Loucy (cell line): ENCODE data around the gene LGR4.
"Not testable (repeated sequence)": the region's sequence is repeated elsewhere in the genome, so short reads cannot be mapped to it uniquely, and the experiment has no call there.

Experiments
- H2AFZ ChIP-seq: fragments of 200-600 bp; sonication (generic); 2 replicates; pipeline ENCODE4 v1.6.0; 2016; ENCODE audit warnings: antibody characterized with exemption, mild to moderate bottlenecking, low read length, moderate library complexity
- H3F3A ChIP-seq: fragments of 200-600 bp; 2 replicates; pipeline ENCODE4 v1.6.0; 2016; ENCODE audit warnings: antibody characterized with exemption, low read depth, mild to moderate bottlenecking
- H3K27me3 ChIP-seq: fragments of 200-600 bp; sonication (generic); 2 replicates; pipeline ENCODE4 v1.6.1; 2014; ENCODE audit warnings: low read length, mild to moderate bottlenecking; ENCODE audit not compliant: insufficient read depth, poor library complexity, severe bottlenecking
- H3K36me3 ChIP-seq: fragments of 200-600 bp; sonication (generic); 2 replicates; pipeline ENCODE4 v1.6.1; 2016; ENCODE audit warnings: low read length; ENCODE audit not compliant: insufficient read depth
- H3K4me1 ChIP-seq: fragments of 200-600 bp; sonication (generic); 2 replicates; pipeline ENCODE4 v1.5.1; 2014; ENCODE audit warnings: low read length, mild to moderate bottlenecking; ENCODE audit not compliant: insufficient read depth, poor library complexity, severe bottlenecking
- H3K4me2 ChIP-seq: fragments of 200-600 bp; sonication (generic); 2 replicates; pipeline ENCODE4 v1.6.0; 2014; ENCODE audit warnings: antibody characterized with exemption, low read length, low read depth, mild to moderate bottlenecking; ENCODE audit not compliant: poor library complexity, severe bottlenecking
- H3K4me3 ChIP-seq: fragments of 200-600 bp; sonication (generic); 2 replicates; pipeline ENCODE4 v1.5.1; 2014; ENCODE audit warnings: low read length, mild to moderate bottlenecking, mixed read lengths; ENCODE audit not compliant: poor library complexity, severe bottlenecking
- H3K79me2 ChIP-seq: fragments of 200-600 bp; sonication (generic); 2 replicates; pipeline ENCODE4 v1.6.1; 2014; ENCODE audit warnings: low read length; ENCODE audit not compliant: insufficient read depth
- H3K9ac ChIP-seq: fragments of 200-600 bp; sonication (generic); 2 replicates; pipeline ENCODE4 v1.6.0; 2014; ENCODE audit warnings: mild to moderate bottlenecking, low read depth, low read length, moderate library complexity; ENCODE audit not compliant: poor library complexity, severe bottlenecking
- H3K9me2 ChIP-seq: fragments of 200-600 bp; sonication (generic); replicated peaks from 2 replicates; pipeline ENCODE4 v1.6.1; 2016; ENCODE audit warnings: low read depth, low read length, mixed read lengths
- H3K9me3 ChIP-seq: fragments of 200-600 bp; sonication (generic); 2 replicates; pipeline ENCODE4 v1.6.1; 2014; ENCODE audit warnings: mild to moderate bottlenecking, antibody characterized with exemption, low read length, low read depth; ENCODE audit not compliant: insufficient read depth
- H4K20me1 ChIP-seq: fragments of 200-600 bp; sonication (generic); 2 replicates; pipeline ENCODE4 v1.6.0; 2014; ENCODE audit warnings: antibody characterized with exemption, low read length, mild to moderate bottlenecking; ENCODE audit not compliant: insufficient read depth, poor library complexity, severe bottlenecking
- EZH2phosphoT487 ChIP-seq: fragments of 200-600 bp; IDR thresholded peaks from 2 replicates; pipeline ENCODE4 v1.6.1; 2018; ENCODE audit warnings: antibody characterized with exemption, mild to moderate bottlenecking, moderate library complexity, borderline replicate concordance
- TF ChIP-seq, protein P1 (sequence below): fragments of 200-600 bp; sonication (generic); conservative IDR thresholded peaks from 2 replicates; pipeline ENCODE4 v1.5.1; 2014; ENCODE audit warnings: mild to moderate bottlenecking, antibody characterized with exemption, low read length

Gene LGR4

DNA sequence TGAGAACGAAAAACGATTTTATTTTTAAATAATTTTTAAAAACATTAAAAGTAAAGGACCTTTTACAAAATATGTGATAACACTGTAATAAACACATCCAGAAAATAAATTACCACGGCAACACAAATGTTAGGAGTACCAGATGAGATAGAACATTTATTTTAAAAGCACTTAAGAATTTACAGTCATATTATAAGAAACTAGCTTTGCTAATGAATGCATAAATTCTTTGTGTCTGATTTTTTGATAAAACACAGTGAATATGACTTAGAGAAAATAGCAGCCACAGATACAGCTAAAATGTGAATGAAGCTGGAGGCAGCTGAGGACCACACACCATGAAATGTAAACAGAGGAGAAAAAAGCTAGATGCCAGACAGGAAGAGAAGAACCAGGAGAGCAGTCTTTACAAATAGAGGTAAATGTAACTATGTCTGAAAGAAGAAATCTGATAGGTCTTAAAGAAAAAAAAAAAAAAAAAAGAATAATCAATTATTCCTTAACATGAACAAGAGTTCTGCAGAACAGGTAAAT is 124.2 kb downstream of the LGR4 start:
- TF ChIP-seq, protein P1, sequence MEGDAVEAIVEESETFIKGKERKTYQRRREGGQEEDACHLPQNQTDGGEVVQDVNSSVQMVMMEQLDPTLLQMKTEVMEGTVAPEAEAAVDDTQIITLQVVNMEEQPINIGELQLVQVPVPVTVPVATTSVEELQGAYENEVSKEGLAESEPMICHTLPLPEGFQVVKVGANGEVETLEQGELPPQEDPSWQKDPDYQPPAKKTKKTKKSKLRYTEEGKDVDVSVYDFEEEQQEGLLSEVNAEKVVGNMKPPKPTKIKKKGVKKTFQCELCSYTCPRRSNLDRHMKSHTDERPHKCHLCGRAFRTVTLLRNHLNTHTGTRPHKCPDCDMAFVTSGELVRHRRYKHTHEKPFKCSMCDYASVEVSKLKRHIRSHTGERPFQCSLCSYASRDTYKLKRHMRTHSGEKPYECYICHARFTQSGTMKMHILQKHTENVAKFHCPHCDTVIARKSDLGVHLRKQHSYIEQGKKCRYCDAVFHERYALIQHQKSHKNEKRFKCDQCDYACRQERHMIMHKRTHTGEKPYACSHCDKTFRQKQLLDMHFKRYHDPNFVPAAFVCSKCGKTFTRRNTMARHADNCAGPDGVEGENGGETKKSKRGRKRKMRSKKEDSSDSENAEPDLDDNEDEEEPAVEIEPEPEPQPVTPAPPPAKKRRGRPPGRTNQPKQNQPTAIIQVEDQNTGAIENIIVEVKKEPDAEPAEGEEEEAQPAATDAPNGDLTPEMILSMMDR, result no peak
- TF ChIP-seq EZH2phosphoT487, result no peak
- Histone ChIP-seq H3K9me3 (no peaks in the 10 kb centered on the region), H3K36me3 (peaks cover 20% of the 10 kb centered on the region; the same call in 1 of the 2 replicates), H4K20me1 (no peaks in the 10 kb centered on the region), H3F3A (no peaks in the 10 kb centered on the region), H3K9me2 (no peaks in the 10 kb centered on the region), H3K4me1 (peaks cover 3% of the 10 kb centered on the region), H3K27me3 (no peaks in the 10 kb centered on the region), H3K4me3 (no peak overlapping the region), H3K4me2 (no peak overlapping the region), H3K9ac (no peak overlapping the region), H2AFZ (no peak overlapping the region), H3K79me2 (no peaks in the 10 kb centered on the region)

DNA sequence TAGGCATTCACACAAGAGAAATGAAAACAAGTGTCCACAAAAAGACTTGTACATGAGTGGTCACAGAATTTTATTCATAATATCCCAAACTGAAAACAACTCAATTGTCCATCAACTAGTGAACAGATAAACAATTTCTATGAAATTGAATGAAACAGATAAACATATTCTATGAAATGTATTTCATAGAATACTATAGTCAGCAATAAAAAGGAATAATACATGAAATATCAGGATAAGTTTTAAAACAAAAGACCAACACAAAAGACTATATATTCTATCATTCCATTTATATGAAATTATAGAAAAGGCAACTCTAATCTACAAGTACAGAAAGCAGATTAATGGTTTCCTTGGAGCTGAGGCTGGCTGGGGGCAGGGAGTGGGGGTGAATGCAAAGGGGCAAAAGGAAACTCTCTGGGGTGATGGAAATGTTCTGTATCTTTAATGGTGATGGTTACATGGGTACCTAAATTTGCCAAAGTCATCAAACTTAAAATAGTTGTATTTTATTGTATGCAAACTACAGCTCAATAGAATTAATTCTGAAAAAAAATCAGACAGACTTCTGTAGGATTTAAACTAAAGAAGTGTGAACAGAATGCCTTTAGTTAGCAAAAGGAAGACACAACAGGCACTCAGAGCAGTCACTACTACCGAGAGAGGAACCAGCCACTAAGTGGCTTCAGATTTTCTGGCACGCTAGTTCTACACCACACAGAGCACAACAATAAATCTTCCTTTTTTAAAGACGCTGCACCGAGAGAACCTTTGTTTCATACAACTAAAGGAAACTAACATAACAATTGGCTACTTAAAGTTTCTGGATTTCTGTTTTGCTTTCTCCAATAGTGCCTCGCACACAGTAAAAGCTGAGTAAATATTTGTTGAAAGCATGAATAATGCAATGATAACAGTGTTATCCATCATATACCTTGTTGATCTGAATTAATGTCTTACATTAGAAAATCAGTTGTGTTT is 124.9 kb downstream of the LGR4 start:
- H2AFZ ChIP-seq, result no peak overlapping the region

DNA sequence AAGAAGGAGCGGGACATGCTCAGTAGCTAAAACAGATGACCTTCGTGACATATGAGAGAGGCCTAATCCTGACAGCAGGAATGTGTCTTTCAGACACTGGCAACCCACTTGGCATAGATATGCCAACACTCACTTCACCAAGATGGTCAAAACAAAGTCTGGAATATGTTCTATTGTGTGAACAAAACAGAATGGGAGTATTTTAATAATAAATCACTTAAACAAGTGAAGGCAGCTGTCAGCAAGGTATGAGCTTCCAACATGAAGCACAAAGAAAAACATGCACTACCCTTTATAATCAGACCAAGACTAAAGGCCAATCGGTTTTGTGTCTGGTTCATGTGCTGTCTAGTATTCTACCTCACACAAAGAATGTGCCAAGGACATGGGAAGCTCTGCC is 132.6 kb downstream of the LGR4 start:
- Histone ChIP-seq H3K36me3 (peaks cover 32% of the 10 kb centered on the region), H3K4me2 (no peak overlapping the region), H3K4me3 (no peak overlapping the region), H3K9me3 (no peaks in the 10 kb centered on the region), H3K4me1 (no peaks in the 10 kb centered on the region), H3K27me3 (no peaks in the 10 kb centered on the region), H3K9ac (no peak overlapping the region), H3K79me2 (no peaks in the 10 kb centered on the region), H3K9me2 (no peaks in the 10 kb centered on the region), H4K20me1 (no peaks in the 10 kb centered on the region), H2AFZ (no peak overlapping the region), H3F3A (no peaks in the 10 kb centered on the region)
- TF ChIP-seq EZH2phosphoT487, result no peak

More for the DNA sequence above, 124.9 kb downstream of the LGR4 start:
- Histone ChIP-seq H3K79me2 (no peaks in the 10 kb centered on the region), H3K9me2 (no peaks in the 10 kb centered on the region), H3K36me3 (peaks cover 20% of the 10 kb centered on the region; the same call in 1 of the 2 replicates), H4K20me1 (no peaks in the 10 kb centered on the region), H3F3A (no peaks in the 10 kb centered on the region), H3K9me3 (no peaks in the 10 kb centered on the region), H3K27me3 (no peaks in the 10 kb centered on the region), H3K4me2 (no peak overlapping the region), H3K9ac (no peak overlapping the region), H3K4me3 (no peak overlapping the region), H3K4me1 (peaks cover 3% of the 10 kb centered on the region)
- no peak for TF ChIP-seq EZH2phosphoT487
- TF ChIP-seq, protein P1, result no peak

DNA sequence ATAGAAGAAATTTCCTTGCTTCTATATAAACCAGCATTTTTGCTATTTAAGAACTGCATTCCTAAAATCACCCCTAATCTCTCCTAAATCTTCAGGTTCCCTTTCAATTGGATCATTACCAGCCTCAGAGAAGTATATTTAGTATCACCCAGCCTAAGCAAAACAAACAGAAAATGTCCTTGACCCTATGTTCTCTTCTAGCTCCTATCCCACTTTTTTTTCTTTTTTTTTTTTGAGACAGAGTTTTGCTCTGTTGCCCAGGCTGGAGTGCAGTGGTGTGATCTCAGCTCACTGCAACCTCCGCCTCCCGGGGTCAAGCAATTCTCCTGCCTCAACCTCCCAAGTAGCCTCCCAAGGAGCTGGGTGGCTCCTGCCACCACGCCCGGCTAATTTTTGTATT is 137.8 kb downstream of the LGR4 start:
- H3K4me2 ChIP-seq, result not testable (repeated sequence)

More for the DNA sequence above, 137.8 kb downstream of the LGR4 start:
- H3K9me2 ChIP-seq, H3K79me2 ChIP-seq, H3K27me3 ChIP-seq, H3K9me3 ChIP-seq, H3K4me1 ChIP-seq, H3K4me3 ChIP-seq, H2AFZ ChIP-seq, H3K9ac ChIP-seq, H3F3A ChIP-seq, H4K20me1 ChIP-seq: not testable (repeated sequence)
- peaks cover 15% of the 10 kb centered on the region for H3K36me3 ChIP-seq
